SK-N-SH treated with all-trans-retinoic acid at 6 μM for 48 hours (cell line): ENCODE measurements around the gene SENP5.

ENCODE experiments used
- CSRNP3 ChIP-seq: fragments of 250-450 bp; sonication (Bioruptor Pico); IDR thresholded peaks from 2 replicates; pipeline ENCODE4 v1.5.1; 2021; ENCODE audit warnings: mild to moderate bottlenecking, moderate library complexity
- OSR1 ChIP-seq: fragments of 250-450 bp; sonication (Bioruptor Pico); IDR thresholded peaks from 2 replicates; pipeline ENCODE4 v1.8.0; 2022; ENCODE audit warnings: moderate library complexity, mild to moderate bottlenecking, inconsistent platforms
- RARB ChIP-seq: fragments of 250-450 bp; sonication (Bioruptor Pico); IDR thresholded peaks from 2 replicates; pipeline ENCODE4 v1.8.0; 2021; ENCODE audit warnings: mild to moderate bottlenecking, moderate library complexity
- ZFP3 ChIP-seq: fragments of 250-450 bp; sonication (Bioruptor Pico); IDR thresholded peaks from 2 replicates; pipeline ENCODE4 v1.5.0; 2020; ENCODE audit warnings: mild to moderate bottlenecking, moderate library complexity
- ZNF565 ChIP-seq: fragments of 450-650 bp; formaldehyde crosslinking; conservative IDR thresholded peaks from 2 replicates; pipeline ENCODE4 v1.5.0; 2020; ENCODE audit warnings: low read depth, mild to moderate bottlenecking, moderate library complexity
- TF ChIP-seq, protein P1 (sequence below): fragments of 250-450 bp; sonication (Bioruptor Pico); IDR thresholded peaks from 2 replicates; pipeline ENCODE4 v1.8.0; 2020; ENCODE audit warnings: mild to moderate bottlenecking, moderate library complexity, borderline replicate concordance

DNA sequence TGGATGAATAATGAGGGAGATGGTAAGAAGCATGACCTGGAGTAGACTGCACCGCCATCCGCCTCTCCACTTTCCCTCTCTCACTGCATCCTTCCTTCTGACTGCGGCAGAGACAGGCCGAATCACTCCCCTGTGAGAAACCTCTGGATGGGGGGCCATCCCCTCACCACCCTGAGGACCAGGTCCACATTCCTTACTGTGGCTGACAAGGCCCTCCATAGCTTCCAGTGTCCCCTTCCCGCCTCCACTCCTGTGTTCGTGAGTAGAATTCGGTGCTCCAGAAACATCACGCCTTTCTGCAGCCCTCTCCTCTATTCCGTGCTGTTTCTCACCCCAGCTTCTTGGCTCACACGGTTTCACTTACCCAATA lies 98.1 kb downstream of the SENP5 start:
- TF ChIP-seq ZFP3, result no peak
- TF ChIP-seq ZNF565 (CRISPR knock-in tag), result no peak
- TF ChIP-seq CSRNP3, result no peak
- TF ChIP-seq OSR1 (CRISPR knock-in tag), result no peak
- TF ChIP-seq, protein P1, sequence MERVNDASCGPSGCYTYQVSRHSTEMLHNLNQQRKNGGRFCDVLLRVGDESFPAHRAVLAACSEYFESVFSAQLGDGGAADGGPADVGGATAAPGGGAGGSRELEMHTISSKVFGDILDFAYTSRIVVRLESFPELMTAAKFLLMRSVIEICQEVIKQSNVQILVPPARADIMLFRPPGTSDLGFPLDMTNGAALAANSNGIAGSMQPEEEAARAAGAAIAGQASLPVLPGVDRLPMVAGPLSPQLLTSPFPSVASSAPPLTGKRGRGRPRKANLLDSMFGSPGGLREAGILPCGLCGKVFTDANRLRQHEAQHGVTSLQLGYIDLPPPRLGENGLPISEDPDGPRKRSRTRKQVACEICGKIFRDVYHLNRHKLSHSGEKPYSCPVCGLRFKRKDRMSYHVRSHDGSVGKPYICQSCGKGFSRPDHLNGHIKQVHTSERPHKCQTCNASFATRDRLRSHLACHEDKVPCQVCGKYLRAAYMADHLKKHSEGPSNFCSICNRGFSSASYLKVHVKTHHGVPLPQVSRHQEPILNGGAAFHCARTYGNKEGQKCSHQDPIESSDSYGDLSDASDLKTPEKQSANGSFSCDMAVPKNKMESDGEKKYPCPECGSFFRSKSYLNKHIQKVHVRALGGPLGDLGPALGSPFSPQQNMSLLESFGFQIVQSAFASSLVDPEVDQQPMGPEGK (CRISPR knock-in tag), result no peak
- TF ChIP-seq RARB, result no peak
